Measurements from ENCODE around the gene MPP7. TPM values are rescaled to one million over a fixed set of nuclear protein-coding genes. Genes with fewer than 3 reads are reported as not detected.
A peak's percentile ranks its signal among the peaks of the same experiment; 100 is the strongest.

The MPP7 gene
- total RNA-seq, 4 donors from 2014 or later, result 30.3 to 59.1 (median 49.3) TPM

DNA sequence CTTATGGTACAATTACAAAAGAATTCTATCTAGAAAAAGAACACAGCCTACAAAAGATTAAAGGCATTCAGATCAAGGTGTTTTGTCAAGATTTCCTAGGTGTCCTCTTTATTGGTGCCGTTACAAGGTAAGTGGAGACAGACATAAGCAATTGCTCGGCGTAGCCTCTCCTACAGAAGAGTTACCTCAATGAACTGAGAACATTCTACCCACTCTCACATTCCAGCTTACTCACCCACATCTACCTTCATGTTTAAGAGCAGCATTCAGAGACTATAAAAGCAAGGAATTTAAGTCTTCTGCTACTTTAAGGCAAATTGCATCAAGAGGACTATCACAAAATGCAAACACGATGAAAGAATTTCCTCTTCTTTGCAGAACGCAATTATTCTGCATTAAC is 29.5 kb downstream of the MPP7 start:
- DNase-seq (ENCODE audit: extremely low spot score), result no peak
- Histone ChIP-seq H3K9me3 (no peaks in the 10 kb centered on the region), H3K27me3 (no peaks in the 10 kb centered on the region), H3K27ac (replicated peaks in 1 of 4) (no peak overlapping the region), H3K4me1 (peaks cover 0 to 12% (median 5%) of the 10 kb centered on the region in 4 donors), H3K36me3 (no peaks in the 10 kb centered on the region), H3K4me3 (no peak overlapping the region)
- 90% methylated on average over 5 of the region's 5 CpGs for WGBS
- TF ChIP-seq EP300 (IDR thresholded peaks at IDR 0.05), result no peak
- TF ChIP-seq POLR2A (IDR thresholded peaks at IDR 0.05; ENCODE audit: low read depth), result no peak
- no peak for TF ChIP-seq POLR2AphosphoS5 (IDR thresholded peaks at IDR 0.05)
- no peak for TF ChIP-seq CTCF (IDR thresholded peaks at IDR 0.05)
- intact Hi-C loops (cut with DNase I), result no loop called here

DNA sequence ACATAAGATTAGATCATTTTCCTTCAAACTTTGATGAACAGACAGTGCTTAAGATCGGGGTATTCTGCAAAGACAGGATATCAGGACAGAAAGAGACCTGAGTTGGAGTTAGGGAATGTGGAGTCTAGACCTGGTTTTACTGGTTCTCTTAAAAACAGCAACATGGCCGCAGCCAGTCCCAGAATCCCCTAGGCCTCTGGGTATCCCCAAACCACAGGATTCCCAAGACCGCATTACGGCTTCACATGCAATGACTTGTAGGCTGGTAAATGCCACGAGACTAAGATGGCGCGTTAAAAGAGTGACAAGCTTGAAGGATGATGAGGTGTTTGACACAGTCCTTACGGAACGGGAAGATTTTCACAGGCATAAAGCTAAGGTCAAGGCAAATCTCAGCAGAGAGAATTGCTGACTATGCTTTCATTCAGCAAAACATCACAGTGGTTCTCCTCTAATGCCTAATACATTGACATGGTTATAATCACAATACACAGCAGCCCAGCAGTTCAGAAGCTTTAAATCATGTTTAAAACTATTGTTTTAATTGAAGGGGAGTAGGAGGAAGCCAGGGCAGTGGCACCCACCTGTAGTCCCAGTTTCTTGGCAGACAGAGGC is 32.9 kb downstream of the MPP7 start:
- DNase-seq (ENCODE audit: extremely low spot score), result no peak
- peaks cover 0 to 12% (median 5%) of the 10 kb centered on the region in 4 donors for H3K4me1 ChIP-seq
- TF ChIP-seq POLR2AphosphoS5 (IDR thresholded peaks at IDR 0.05) (no peak), CTCF (IDR thresholded peaks at IDR 0.05) (no peak), POLR2A (IDR thresholded peaks at IDR 0.05; ENCODE audit: low read depth) (no peak), EP300 (IDR thresholded peaks at IDR 0.05) (no peak)
- WGBS, result 94% methylated on average over 9 of the region's 9 CpGs
- intact Hi-C loops (cut with DNase I), result no loop called here
- no peaks in the 10 kb centered on the region for H3K27me3 ChIP-seq
- no peak overlapping the region for H3K4me3 ChIP-seq
- H3K27ac ChIP-seq (replicated peaks in 1 of 4), result no peak overlapping the region
- no peaks in the 10 kb centered on the region for H3K36me3 ChIP-seq
- no peaks in the 10 kb centered on the region for H3K9me3 ChIP-seq

DNA sequence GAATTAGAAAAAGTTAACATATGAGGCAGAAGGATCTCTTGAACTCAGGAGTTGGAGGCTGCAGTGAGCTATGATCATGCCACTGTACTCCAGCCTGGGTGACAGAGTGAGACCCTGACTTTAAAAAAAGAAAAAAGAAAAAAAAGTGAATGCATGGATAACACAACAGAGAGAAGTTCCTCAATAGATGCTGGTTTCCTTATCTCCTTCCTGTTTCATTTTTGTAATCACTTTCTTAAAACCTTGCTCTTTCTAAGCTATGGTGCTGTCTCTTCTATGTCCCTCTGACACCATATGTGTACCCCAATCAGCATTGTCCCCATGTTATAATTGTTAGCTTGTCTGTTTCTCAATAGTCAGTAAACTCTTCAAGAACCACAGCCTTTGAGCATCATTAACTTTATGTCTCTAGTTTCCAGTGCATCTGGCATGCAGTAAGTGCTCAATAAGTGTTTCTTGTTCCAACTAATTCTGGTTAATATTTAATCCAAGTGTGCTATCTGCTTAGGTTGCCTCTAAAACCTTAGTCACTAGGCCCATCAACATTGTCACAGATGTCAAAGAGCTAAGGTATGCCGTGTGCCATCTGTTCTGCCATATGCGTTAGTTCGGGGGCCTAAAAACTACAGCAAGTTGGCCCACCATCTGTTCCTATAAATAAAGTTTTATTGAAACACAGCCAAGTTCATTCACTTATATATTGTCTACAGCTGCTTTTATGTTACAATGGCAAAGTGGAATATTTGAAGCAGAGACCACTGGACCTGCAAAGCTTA is 36.2 kb downstream of the MPP7 start:
- no peak overlapping the region for H3K4me3 ChIP-seq
- H3K27me3 ChIP-seq, result no peaks in the 10 kb centered on the region
- peak; percentile 39 for DNase-seq (ENCODE audit: extremely low spot score)
- H3K9me3 ChIP-seq, result no peaks in the 10 kb centered on the region
- no peak overlapping the region for H3K27ac ChIP-seq (replicated peaks in 1 of 4)
- peaks cover 13 to 36% (median 28%) of the 10 kb centered on the region in 4 donors for H3K4me1 ChIP-seq
- H3K36me3 ChIP-seq, result no peaks in the 10 kb centered on the region
- no peak for TF ChIP-seq POLR2AphosphoS5 (IDR thresholded peaks at IDR 0.05)
- no peak for TF ChIP-seq POLR2A (IDR thresholded peaks at IDR 0.05; ENCODE audit: low read depth)
- no peak for TF ChIP-seq EP300 (IDR thresholded peaks at IDR 0.05)
- TF ChIP-seq CTCF (IDR thresholded peaks at IDR 0.05), result no peak
- intact Hi-C loops (cut with DNase I), result no loop called here
- 98% methylated on average over 3 of the region's 3 CpGs for WGBS

DNA sequence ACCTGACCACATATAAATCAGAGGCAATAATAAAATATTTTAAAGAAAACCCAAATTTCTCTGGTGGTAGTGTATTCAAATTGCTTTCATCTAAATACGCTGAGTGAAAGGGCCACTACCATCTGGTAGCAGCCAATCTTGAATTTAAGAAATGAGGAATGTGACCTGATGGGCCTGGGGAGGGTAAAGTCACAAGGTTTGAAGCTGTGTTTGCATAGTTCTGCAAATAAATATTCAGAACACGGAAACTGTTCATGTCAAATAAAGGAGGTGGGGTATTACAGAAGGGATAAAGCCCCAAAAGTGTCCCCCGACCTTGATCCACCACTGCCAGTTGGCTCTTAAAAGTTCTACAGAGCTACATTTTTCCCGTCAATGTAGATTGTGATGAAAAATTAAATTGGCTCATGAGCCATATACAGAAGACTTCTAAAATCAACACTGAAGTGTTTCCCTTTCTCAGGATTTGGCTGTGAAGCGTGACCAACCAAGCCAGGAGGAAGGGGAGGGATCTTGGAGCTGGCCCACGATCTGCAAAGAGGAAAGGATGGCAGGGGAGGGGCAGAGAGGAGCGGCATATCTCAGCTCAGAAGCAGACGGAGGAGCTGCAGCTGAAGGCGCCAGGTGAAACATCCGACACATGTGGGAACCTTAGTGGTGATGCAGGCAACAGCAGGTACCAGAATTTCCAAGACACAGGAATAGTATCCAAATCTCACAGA is 39.6 kb downstream of the MPP7 start:
- 32% methylated on average over 10 of the region's 10 CpGs for WGBS
- Histone ChIP-seq H3K4me3 (peak overlapping the region; percentile 12 to 24 (median 17)), H3K27ac (replicated peaks in 1 of 4) (peak overlapping the region; percentile 55 to 73 (median 56)), H3K4me1 (peaks cover 13 to 56% (median 49%) of the 10 kb centered on the region in 4 donors), H3K9me3 (no peaks in the 10 kb centered on the region), H3K27me3 (no peaks in the 10 kb centered on the region), H3K36me3 (no peaks in the 10 kb centered on the region)
- peak; percentile 89 for DNase-seq (ENCODE audit: extremely low spot score)
- TF ChIP-seq POLR2AphosphoS5 (IDR thresholded peaks at IDR 0.05), result peak; percentile 9 to 31
- no peak for TF ChIP-seq CTCF (IDR thresholded peaks at IDR 0.05)
- intact Hi-C loops (cut with DNase I), result no loop called here

All from esophagus muscularis mucosa (tissue), 4 donors.